Erythroblast (primary cell): ENCODE data around the gene IGF1.
"Not testable (repeated sequence)": the region's sequence is repeated elsewhere in the genome, so short reads cannot be mapped to it uniquely, and the experiment has no call there.

Experiments used
- DNase-seq, 2 experiments: peaks; one replicate each; lab custom pipeline; 2025; lab: John Stamatoyannopoulos, UW
- GATA1 ChIP-seq: IDR thresholded peaks from 2 replicates; pipeline ENCODE4 v1.6.1; 2011; ENCODE audit warnings: low read depth, mild to moderate bottlenecking, control low read depth, low read length, moderate library complexity
- POLR2A ChIP-seq: IDR thresholded peaks from 2 replicates; pipeline ENCODE4 v1.6.1; 2011; ENCODE audit warnings: mild to moderate bottlenecking, low read length

Gene IGF1

DNA sequence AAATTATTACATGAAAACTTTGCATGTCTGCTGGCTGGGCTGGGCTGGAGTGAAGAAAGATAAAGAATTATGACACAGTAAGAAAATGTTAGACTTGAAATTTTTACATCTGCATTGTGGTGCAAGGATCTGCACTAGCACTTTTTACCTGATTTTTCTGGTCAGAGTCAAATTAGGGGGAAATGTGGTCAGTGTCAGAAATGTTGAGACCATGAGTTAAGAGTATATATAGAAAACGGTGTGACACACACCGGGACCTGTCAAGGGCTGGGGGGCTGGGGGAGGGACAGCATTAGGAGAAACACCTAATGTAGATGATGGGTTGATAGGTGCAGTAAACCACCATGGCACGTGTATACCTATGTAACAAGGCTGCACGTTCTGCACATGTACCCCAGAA lies 90.3 kb downstream of the IGF1 start:
- no peak for DNase-seq
- TF ChIP-seq POLR2A (no peak), GATA1 (no peak)

- TF ChIP-seq POLR2A (no peak), GATA1 (no peak)
- DNase-seq: no peak
These were observed 91.9 kb downstream of the IGF1 start for GRCh38 chr12:102388469-102388868.

GRCh38 chr12:102385343-102385742 lies 95.0 kb downstream of the IGF1 start:
- no peak for DNase-seq
- TF ChIP-seq POLR2A: no peak
- TF ChIP-seq GATA1: no peak

DNA sequence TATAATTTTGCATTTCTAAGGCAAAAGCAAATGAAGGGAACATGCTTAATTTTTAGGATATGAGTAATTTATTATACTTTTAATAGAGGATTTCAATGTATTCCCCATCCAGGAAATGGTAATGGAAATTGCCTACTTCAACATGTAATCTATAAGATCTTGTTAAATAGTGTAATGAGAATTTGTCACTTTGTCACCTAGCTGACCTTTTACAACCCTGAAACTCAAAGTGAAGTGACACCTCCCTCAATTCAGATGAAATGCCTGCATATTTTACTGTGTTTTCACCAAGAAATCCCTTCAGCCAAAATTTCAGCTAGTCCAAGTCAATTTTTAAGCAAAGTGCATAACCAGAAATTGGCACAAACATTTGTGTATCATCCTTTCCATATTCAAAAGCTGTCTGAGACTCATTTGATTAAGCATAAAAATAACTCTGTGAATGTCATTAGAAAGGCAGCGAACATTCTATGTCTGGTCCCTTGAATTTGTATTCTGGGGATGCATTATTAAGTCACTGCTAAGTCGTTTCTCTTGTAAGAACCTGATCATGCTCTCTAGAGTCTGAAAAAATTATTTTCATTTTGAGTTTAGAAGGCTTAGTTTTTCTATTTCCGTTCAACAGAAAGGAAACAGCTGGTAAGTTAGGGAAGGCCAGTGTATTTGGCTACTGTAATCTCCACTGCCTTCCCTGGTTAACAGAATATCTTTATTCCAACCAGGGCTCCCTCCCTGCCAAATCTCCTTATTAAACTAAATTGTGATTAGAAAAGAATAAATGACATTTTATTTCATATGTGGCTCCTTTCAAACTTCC lies 100.8 kb downstream of the IGF1 start:
- TF ChIP-seq GATA1 (no peak), POLR2A (no peak)
- DNase-seq: no peak

GRCh38 chr12:102376781-102377180 lies 103.6 kb downstream of the IGF1 start:
- TF ChIP-seq POLR2A (no peak), GATA1 (no peak)
- no peak for DNase-seq

GRCh38 chr12:102376181-102376747 lies 104.1 kb downstream of the IGF1 start:
- DNase-seq: no peak
- no peak for TF ChIP-seq GATA1
- no peak for TF ChIP-seq POLR2A

DNA sequence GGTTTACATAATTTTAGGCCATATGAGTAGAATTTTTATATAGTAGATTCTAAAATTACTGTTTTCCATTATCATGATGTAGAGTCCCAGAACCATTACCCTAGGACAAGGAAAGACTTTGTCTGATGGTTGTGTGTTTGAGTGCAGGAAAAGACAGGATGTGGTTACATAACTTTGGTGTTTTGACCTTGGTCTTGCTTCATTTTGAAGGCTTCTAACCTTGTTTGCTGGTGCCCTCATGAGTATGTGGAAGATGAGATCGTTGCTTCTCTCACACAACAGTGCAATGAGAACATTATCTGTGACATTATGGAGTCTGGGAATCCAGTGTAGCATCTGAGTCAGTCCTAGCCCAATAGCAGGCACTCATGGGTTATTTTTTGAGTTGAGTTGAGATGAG lies 106.2 kb downstream of the IGF1 start:
- DNase-seq: no peak
- TF ChIP-seq POLR2A (no peak), GATA1 (no peak)

DNA sequence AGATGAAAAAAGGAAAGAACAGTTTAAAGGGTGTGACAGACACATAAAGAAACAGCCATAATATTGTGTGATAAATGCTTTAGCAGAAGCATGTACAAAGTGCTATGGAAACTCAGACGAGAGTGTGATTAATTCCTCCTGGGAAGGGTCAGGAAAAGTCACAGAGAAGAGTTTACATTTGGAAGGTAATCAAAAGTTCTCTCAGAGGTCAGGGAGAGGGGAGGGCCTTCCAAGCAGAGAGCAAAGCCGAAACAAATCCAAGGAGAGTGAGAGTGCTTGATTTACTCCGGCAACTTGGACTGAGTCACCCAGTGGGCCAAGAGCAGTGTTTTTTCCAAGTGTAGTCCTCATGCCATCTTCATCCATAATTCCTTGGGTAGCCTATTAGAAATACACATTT lies 108.3 kb downstream of the IGF1 start:
- TF ChIP-seq GATA1 (no peak), POLR2A (no peak)
- no peak for DNase-seq

DNA sequence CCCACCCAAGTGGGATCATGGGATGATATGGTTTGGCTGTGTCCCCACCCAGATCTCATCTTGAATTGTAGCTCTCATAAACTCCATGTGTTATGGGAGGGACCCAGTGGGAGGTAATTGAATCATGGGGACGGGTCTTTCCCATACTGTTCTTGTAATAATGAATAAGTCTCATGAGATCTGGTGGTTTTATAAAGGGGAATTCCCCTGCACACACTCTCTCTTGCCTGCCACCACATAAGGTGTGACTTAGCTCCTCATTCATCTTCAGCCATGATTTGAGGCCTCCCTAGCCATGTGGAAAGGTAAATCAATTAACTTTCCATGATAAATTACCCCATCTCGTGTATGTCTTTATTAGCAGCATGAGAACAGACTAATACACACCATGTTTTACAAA lies 109.2 kb downstream of the IGF1 start:
- no peak for DNase-seq
- TF ChIP-seq POLR2A (no peak), GATA1 (no peak)

- DNase-seq: no peak
- TF ChIP-seq GATA1 (no peak), POLR2A (no peak)
These were observed 110.5 kb downstream of the IGF1 start for GRCh38 chr12:102369876-102370275.

DNA sequence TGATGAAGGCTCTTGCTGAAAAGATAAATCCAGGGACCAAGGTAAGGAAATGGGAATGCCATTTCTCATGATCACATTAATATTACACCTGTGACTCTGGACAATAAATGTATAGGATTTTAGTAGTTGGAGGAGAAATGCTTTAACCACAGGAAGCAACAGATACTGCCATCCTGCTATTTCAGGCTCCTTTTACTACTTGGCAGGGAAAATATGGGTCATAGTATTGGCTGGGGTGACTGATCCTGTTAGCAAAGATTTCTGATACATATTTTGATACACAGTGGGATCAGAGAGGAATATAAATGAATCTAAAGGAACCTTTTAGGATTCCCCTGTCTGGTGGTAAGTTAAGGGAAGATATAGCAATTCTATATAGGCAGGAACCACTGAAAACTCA lies 115.0 kb downstream of the IGF1 start:
- no peak for TF ChIP-seq POLR2A
- no peak for TF ChIP-seq GATA1
- no peak for DNase-seq

GRCh38 chr12:102364709-102365108 lies 115.7 kb downstream of the IGF1 start:
- TF ChIP-seq POLR2A: no peak
- TF ChIP-seq GATA1: no peak
- no peak for DNase-seq

DNA sequence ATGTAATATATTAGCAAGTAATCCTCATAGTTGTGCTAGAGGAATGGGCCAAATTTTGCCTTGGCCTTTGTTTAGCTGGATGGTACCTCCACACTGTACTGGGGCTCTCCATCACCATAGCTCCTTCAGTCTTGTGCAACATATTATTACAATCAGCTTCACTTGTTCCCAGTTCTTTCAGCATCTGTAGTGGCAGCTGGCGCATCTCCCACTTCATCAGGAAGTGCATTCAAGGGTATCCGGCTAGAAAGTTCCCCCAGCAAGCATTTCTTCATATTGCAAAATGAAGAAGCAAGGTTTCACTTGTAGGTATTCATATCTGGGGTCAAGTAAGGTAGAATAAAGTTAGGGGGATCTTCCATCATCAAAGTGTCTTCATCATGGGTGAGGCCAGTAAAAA lies 123.7 kb downstream of the IGF1 start:
- TF ChIP-seq POLR2A: no peak
- TF ChIP-seq GATA1: no peak
- DNase-seq: no peak

DNA sequence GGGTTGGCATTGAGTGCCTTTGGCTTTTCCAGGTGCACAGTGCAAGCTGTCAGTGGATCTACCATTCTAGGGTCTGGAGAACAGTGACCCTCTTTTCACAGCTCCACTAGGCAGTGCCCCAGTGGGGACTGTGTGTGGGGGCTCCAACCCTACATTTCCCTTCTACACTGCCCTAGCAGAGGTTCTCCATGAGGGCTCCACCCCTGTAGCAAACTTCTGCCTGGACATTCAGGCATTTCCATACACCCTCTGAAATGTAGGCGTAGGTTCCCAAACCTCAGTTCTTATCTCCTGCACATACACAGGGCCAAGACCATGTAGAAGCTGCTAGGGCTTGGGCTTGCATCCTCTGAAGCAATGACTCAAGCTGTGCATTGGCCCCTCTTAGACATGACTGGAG lies 126.1 kb downstream of the IGF1 start:
- not testable (repeated sequence) for DNase-seq

GRCh38 chr12:102351322-102351721 lies 129.0 kb downstream of the IGF1 start:
- DNase-seq: no peak
- TF ChIP-seq GATA1 (no peak), POLR2A (no peak)

DNA sequence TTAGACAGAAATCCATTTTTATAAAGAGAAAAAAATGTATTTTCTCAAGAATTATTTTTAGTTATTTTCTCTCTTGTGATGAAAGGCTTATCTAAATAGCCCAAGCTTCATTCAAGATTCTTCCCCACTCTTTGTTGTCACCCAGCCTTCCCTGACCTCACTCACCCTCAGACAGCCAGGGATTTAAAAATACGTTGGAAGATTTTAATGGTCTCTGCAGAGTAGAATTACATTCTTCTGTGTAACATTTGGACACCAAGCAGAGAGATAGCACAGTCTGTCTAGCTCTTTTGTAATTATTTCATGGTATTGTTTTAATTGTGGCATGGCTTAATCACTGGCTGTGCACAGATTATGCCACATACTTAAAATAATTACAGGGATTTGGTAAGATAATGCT lies 130.3 kb downstream of the IGF1 start:
- DNase-seq: no peak
- no peak for TF ChIP-seq GATA1
- TF ChIP-seq POLR2A: no peak
